H1 (cell line): ENCODE data around the gene ZFP57. TPM values are rescaled to one million over a fixed set of nuclear protein-coding genes. Genes with fewer than 3 reads are reported as not detected.

Experiments
- CTCF ChIA-PET: fragments of 300-600 bp; sonication (Branson Sonifier 250); formaldehyde crosslinking; loops from one replicate; lab custom pipeline; 2021; ENCODE audit not compliant: partially characterized antibody; lab: Charles Lee
- POLR2A ChIA-PET: fragments of 300-600 bp; sonication (Branson Sonifier 250); formaldehyde crosslinking; loops from one replicate; lab custom pipeline; 2021; ENCODE audit warnings: inconsistent platforms; ENCODE audit not compliant: partially characterized antibody; lab: Charles Lee
- DNase-seq, 2 experiments: peaks; one replicate each; pipeline versions ENCODE4 v3.0.0 to v3.0.0-alpha.2; 2010 to 2022; ENCODE audit warnings: low spot score in 2 of 2, low read depth in 1 of 2, mixed read lengths in 1 of 2
- FAIRE-seq: peaks from 2 replicates; lab custom pipeline; 2011; peaks lifted over from hg19 to GRCh38; lab: Jason Lieb, UNC
- H2AFZ ChIP-seq: 2 replicates; pipeline ENCODE4 v1.8.1; 2012; ENCODE audit warnings: low read length, inconsistent platforms
- H2AK5ac ChIP-seq: 2 replicates; pipeline ENCODE4 v1.6.1; 2013; ENCODE audit warnings: low read depth, low read length
- H2BK120ac ChIP-seq: replicated peaks from 2 replicates; pipeline ENCODE3; 2013; ENCODE audit warnings: low read depth, low read length, inconsistent platforms
- H2BK12ac ChIP-seq: 2 replicates; pipeline ENCODE4 v1.6.1; 2013; ENCODE audit warnings: low read depth, low read length
- H2BK15ac ChIP-seq: 2 replicates; pipeline ENCODE4 v1.6.1; 2013; ENCODE audit warnings: low read length
- H2BK20ac ChIP-seq: 2 replicates; pipeline ENCODE4 v1.6.1; 2013; ENCODE audit warnings: low read length
- H2BK5ac ChIP-seq: 2 replicates; pipeline ENCODE4 v1.6.1; 2013; ENCODE audit warnings: low read depth, low read length
- H3K14ac ChIP-seq: 2 replicates; pipeline ENCODE4 v1.6.1; 2013; ENCODE audit warnings: inconsistent platforms; ENCODE audit not compliant: insufficient read length
- H3K18ac ChIP-seq: 2 replicates; pipeline ENCODE4 v1.6.1; 2013; ENCODE audit warnings: low read length; ENCODE audit errors: extremely low read depth
- H3K23ac ChIP-seq: 2 replicates; pipeline ENCODE4 v1.6.1; 2013; ENCODE audit warnings: inconsistent platforms; ENCODE audit not compliant: insufficient read length
- H3K23me2 ChIP-seq: 2 replicates; pipeline ENCODE4 v1.6.1; 2013; ENCODE audit warnings: low read depth, low read length
- H3K27ac ChIP-seq: 2 replicates; pipeline ENCODE4 v1.6.1; 2011; ENCODE audit warnings: low read depth, low read length, inconsistent platforms
- H3K27me3 ChIP-seq, 4 experiments: replicated peaks in 1 of 4; 1 replicate in 1 of 4; 2 replicates in 3 of 4; pipeline versions ENCODE4 v1.6.1 to v1.8.1; 2011 to 2013; ENCODE audit warnings: low read length in 3 of 4, mild to moderate bottlenecking in 3 of 4, inconsistent platforms in 2 of 4, mixed read lengths in 2 of 4, moderate library complexity in 1 of 4; ENCODE audit not compliant: control insufficient read depth in 3 of 4, insufficient read depth in 3 of 4; ENCODE audit errors: extremely low read depth in 1 of 4
- H3K36me3 ChIP-seq, 4 experiments: 2 replicates each; pipeline versions ENCODE4 v1.6.1 to v1.8.1; 2011 to 2013; ENCODE audit warnings: mild to moderate bottlenecking in 4 of 4, low read length in 3 of 4, moderate library complexity in 2 of 4, control low read depth in 1 of 4, inconsistent platforms in 1 of 4; ENCODE audit not compliant: insufficient read depth in 4 of 4, control insufficient read depth in 2 of 4
- H3K4ac ChIP-seq: replicated peaks from 2 replicates; pipeline ENCODE3; 2013; ENCODE audit warnings: low read length, low read depth, mixed read lengths, inconsistent platforms; ENCODE audit not compliant: insufficient read length
- H3K4me1 ChIP-seq, 4 experiments: replicated peaks in 1 of 4; 1 replicate in 1 of 4; 2 replicates in 3 of 4; pipeline versions ENCODE4 v1.6.1 to v1.8.1; 2011 to 2013; ENCODE audit warnings: low read length in 3 of 4, inconsistent platforms in 2 of 4, mixed read lengths in 1 of 4; ENCODE audit not compliant: insufficient read depth in 4 of 4, control insufficient read depth in 3 of 4
- H3K4me2 ChIP-seq, 2 experiments: 2 replicates each; pipeline versions ENCODE4 v1.6.1 to v1.8.1; 2011 to 2013; ENCODE audit warnings: low read depth in 2 of 2, low read length in 2 of 2, control low read depth in 1 of 2, inconsistent platforms in 1 of 2, mild to moderate bottlenecking in 1 of 2; ENCODE audit not compliant: insufficient read depth in 1 of 2
- H3K4me3 ChIP-seq, 4 experiments: fragments of 200-600, 300-600 bp in 1 of 4; sonication (generic), shearing (Covaris generic), sonication (Bioruptor Twin) in 1 of 4; 2 replicates each; pipeline versions ENCODE4 v1.5.1 to v1.8.1; 2011 to 2016; ENCODE audit warnings: low read length in 4 of 4, low read depth in 3 of 4, control low read depth in 2 of 4, inconsistent platforms in 2 of 4, mild to moderate bottlenecking in 2 of 4, mixed read lengths in 1 of 4, moderate library complexity in 1 of 4; ENCODE audit not compliant: insufficient read depth in 2 of 4; ENCODE audit errors: extremely low read depth in 1 of 4
- H3K56ac ChIP-seq: replicated peaks from 2 replicates; pipeline ENCODE3; 2013; ENCODE audit warnings: low read depth, mild to moderate bottlenecking, mixed read lengths, low read length, inconsistent platforms; ENCODE audit not compliant: insufficient read length
- H3K79me1 ChIP-seq: 2 replicates; pipeline ENCODE4 v1.6.1; 2013; ENCODE audit warnings: low read depth, low read length, control low read depth
- H3K79me2 ChIP-seq, 2 experiments: 2 replicates each; pipeline versions ENCODE4 v1.6.1 to v1.8.1; 2012 to 2013; ENCODE audit warnings: low read length in 2 of 2, mild to moderate bottlenecking in 2 of 2, inconsistent platforms in 1 of 2; ENCODE audit not compliant: insufficient read depth in 2 of 2, control insufficient read depth in 1 of 2
- H3K9ac ChIP-seq, 4 experiments: replicated peaks in 1 of 4; 1 replicate in 1 of 4; 2 replicates in 3 of 4; pipeline versions ENCODE4 v1.6.1 to v1.8.1; 2011 to 2013; ENCODE audit warnings: low read depth in 3 of 4, low read length in 3 of 4, control low read depth in 2 of 4, mild to moderate bottlenecking in 2 of 4, moderate library complexity in 2 of 4, inconsistent platforms in 1 of 4; ENCODE audit errors: extremely low read depth in 1 of 4
- H3K9me3 ChIP-seq, 2 experiments: 2 replicates each; pipeline versions ENCODE4 v1.6.1 to v1.8.1; 2012 to 2013; ENCODE audit warnings: mild to moderate bottlenecking in 2 of 2, moderate library complexity in 2 of 2, control low read depth in 1 of 2, inconsistent platforms in 1 of 2, low read depth in 1 of 2, low read length in 1 of 2, mixed read lengths in 1 of 2; ENCODE audit not compliant: insufficient read depth in 2 of 2
- H4K20me1 ChIP-seq, 2 experiments: replicated peaks in 1 of 2; 2 replicates each; pipeline versions ENCODE3 to v1.8.1; 2011 to 2013; ENCODE audit warnings: inconsistent platforms in 2 of 2, low read length in 2 of 2, mild to moderate bottlenecking in 1 of 2; ENCODE audit not compliant: insufficient read depth in 2 of 2, control insufficient read depth in 1 of 2
- H4K5ac ChIP-seq: 2 replicates; pipeline ENCODE4 v1.6.1; 2013; ENCODE audit warnings: low read length, low read depth, mixed read lengths, inconsistent platforms; ENCODE audit not compliant: insufficient read length
- H4K8ac ChIP-seq: 2 replicates; pipeline ENCODE4 v1.8.0; 2013; ENCODE audit warnings: mild to moderate bottlenecking, moderate library complexity, low read length, inconsistent platforms; ENCODE audit not compliant: insufficient read depth; ENCODE audit errors: extremely low read depth
- H4K91ac ChIP-seq: replicated peaks from 2 replicates; pipeline ENCODE3; 2013; ENCODE audit warnings: low read length, mixed read lengths, inconsistent platforms; ENCODE audit not compliant: insufficient read length
- TAF7 ChIP-seq: optimal IDR thresholded peaks from 2 replicates; pipeline ENCODE3; 2011; ENCODE audit warnings: low read depth, mild to moderate bottlenecking, inconsistent platforms, low read length, moderate library complexity, borderline replicate concordance
- WGBS, 2 experiments: shearing (Covaris generic) in 1 of 2; methylation state at CpG; one replicate each; pipeline versions ENCODE4 v1.1.6 to v1.1.7; 2013 to 2015; ENCODE audit warnings: low lambda C conversion rate in 2 of 2, mixed read lengths in 2 of 2, inconsistent platforms in 1 of 2, low coverage in 1 of 2, missing lambda C conversion rate in 1 of 2; ENCODE audit not compliant: insufficient replicate concordance in 2 of 2, insufficient coverage in 1 of 2, insufficient read length in 1 of 2; ENCODE audit errors: extremely low coverage in 1 of 2, missing lambda C conversion rate in 1 of 2; 5-methylcytosine and 5-hydroxymethylcytosine counted together
- polyA plus RNA-seq, 7 experiments: library from polyadenylated mRNA; depleted of rRNA in 3 of 7; stranded (reverse) in 5 of 7; unstranded in 2 of 7; fragments of >200 nt in 5 of 7; fragments of 200-250 nt in 2 of 7; gene quantifications; 1 replicate in 5 of 7; 2 replicates in 1 of 7; 4 replicates in 1 of 7; pipeline versions ENCODE4 v1.2.1 to v1.2.3, GENCODE V29; 2011 to 2013; ENCODE audit warnings: missing spikeins in 2 of 7, mixed read lengths in 2 of 7
- total RNA-seq: library from RNA; stranded (reverse); fragmentation: NEBNext Ultra II Directional; extraction: Animal tissue kit (Norgen Biotek cat#: 25700); gene quantifications from 2 replicates; pipeline ENCODE4 v1.2.1, GENCODE V29; 2021

Gene ZFP57
- total and polyA plus RNA-seq, 2 of the 8 experiments (the other 6 are each of a cell fraction or from before 2014, with no cell fraction given) = 0.85 to 1.2 TPM

- H3K27me3 ChIP-seq = no peaks in the 10 kb centered on the region
- H3K4ac ChIP-seq = no peak overlapping the region
- ChIA-PET CTCF (interaction anchor here (0.6 to 33.1 kb wide), 9 partner anchors 9 to 69 kb away, joined by 3 to 658 read pairs (median 3); partner anchors contain the start of gene MOG), POLR2A (interaction anchor here (0.6 to 5.3 kb wide), 6 partner anchors 10 to 127 kb away, joined by 3 to 33 read pairs (median 4); no protein-coding TSS in a partner anchor)
- H3K23me2 ChIP-seq = peaks cover 48% of the 10 kb centered on the region
- no peak overlapping the region for H3K27ac ChIP-seq
- no peaks in the 10 kb centered on the region; a peak in 1 of 8 replicates for H3K36me3 ChIP-seq
- peaks cover 0 to 14% of the 10 kb centered on the region in 2 experiments for H4K20me1 ChIP-seq
- no peak overlapping the region for H2AK5ac ChIP-seq
- H2BK15ac ChIP-seq = no peak overlapping the region
- no peak overlapping the region for H4K8ac ChIP-seq
- H2BK120ac ChIP-seq = no peak overlapping the region
- H3K79me1 ChIP-seq = peaks cover 10% of the 10 kb centered on the region
- H3K4me3 ChIP-seq = peak overlapping the region; percentile 67 to 84 (median 70); a peak in 6 of 8 replicates
- no peaks in the 10 kb centered on the region for H3K9me3 ChIP-seq
- H3K18ac ChIP-seq = no peak overlapping the region
- H2BK5ac ChIP-seq = no peak overlapping the region
- H3K56ac ChIP-seq = no peak overlapping the region
- H3K79me2 ChIP-seq = peaks cover 12 to 62% of the 10 kb centered on the region in 2 experiments
- no peak overlapping the region for H2BK12ac ChIP-seq
- DNase-seq (no peak), FAIRE-seq (no peak)
- H3K9ac ChIP-seq = no peak overlapping the region; a peak in 1 of 7 replicates
- peak overlapping the region; percentile 40 for H4K91ac ChIP-seq
- H3K23ac ChIP-seq = no peak overlapping the region
- no peak overlapping the region for H2AFZ ChIP-seq
- peak overlapping the region; percentile 93 for H3K4me2 ChIP-seq
- no peak overlapping the region for H3K14ac ChIP-seq
- no peak overlapping the region for H4K5ac ChIP-seq
- 55% methylated on average over 9 of the region's 9 CpGs; no CpG with 5 or more reads in 1 of the 2 experiments for WGBS, 2 experiments
- 0 out of 2 replicates have a peak overlapping the region, but pooled peaks have one; percentile 32 for H2BK20ac ChIP-seq
- H3K4me1 ChIP-seq = peaks cover 10 to 35% (median 24%) of the 10 kb centered on the region in 4 experiments
- no peak for TF ChIP-seq TAF7
Observed at GRCh38 chr6:29630315-29630714, 50.6 kb downstream of the ZFP57 start.
